Renal pelvis (tissue), 3 donors: Measurements from ENCODE around the gene OR14C36. TPM values are rescaled to one million over a fixed set of nuclear protein-coding genes. Genes with fewer than 3 reads are reported as not detected.

Experiments used
- polyA plus RNA-seq, 3 donors: library from polyadenylated mRNA; unstranded; fragments of 120-200 nt; gene quantifications; one replicate each; pipeline ENCODE4 v1.2.1, GENCODE V29; 2013; ENCODE audit not compliant: insufficient read length in 3 of 3

Gene OR14C36
- polyA plus RNA-seq, 3 donors: not detected

Other genes with a start within 250 kb of the OR14C36 start
- gene OR2M5, start 203.6 kb upstream of the OR14C36 start, polyA plus RNA-seq: not detected
- gene OR2M2, start 174.0 kb upstream of the OR14C36 start, polyA plus RNA-seq: not detected
- under 1 TPM; 0.03 to 0.04 (median 0.03) TPM for gene OR2M3, start 151.5 kb upstream of the OR14C36 start, polyA plus RNA-seq
- gene OR2M4, start 117.4 kb upstream of the OR14C36 start, polyA plus RNA-seq: under 1 TPM; 0.03 to 0.12 (median 0.08) TPM
- gene OR2T33, start 70.8 kb upstream of the OR14C36 start, polyA plus RNA-seq: not detected
- gene OR2T12, start 45.4 kb upstream of the OR14C36 start, polyA plus RNA-seq: under 1 TPM; 0.03 to 0.09 (median 0.09) TPM
- gene OR2M7, start 24.2 kb upstream of the OR14C36 start, polyA plus RNA-seq: not detected
- gene OR2T4, start 12.9 kb downstream of the OR14C36 start, polyA plus RNA-seq: not detected
- under 1 TPM in 1 of 3 donors, not detected in 2; 0.04 TPM for gene OR2T6, start 27.0 kb downstream of the OR14C36 start, polyA plus RNA-seq
- gene OR2T1, start 54.3 kb downstream of the OR14C36 start, polyA plus RNA-seq: not detected
- not detected for gene OR2T2, start 96.9 kb downstream of the OR14C36 start, polyA plus RNA-seq
- gene OR2T3, start 124.6 kb downstream of the OR14C36 start, polyA plus RNA-seq: not detected
- not detected for gene OR2T5, start 139.8 kb downstream of the OR14C36 start, polyA plus RNA-seq
- under 1 TPM in 1 of 3 donors, not detected in 2; 0.05 TPM for gene OR2G6, start 159.3 kb downstream of the OR14C36 start, polyA plus RNA-seq
- gene OR2T29, start 214.0 kb downstream of the OR14C36 start, polyA plus RNA-seq: not detected
- not detected for gene OR2T34, start 226.0 kb downstream of the OR14C36 start, polyA plus RNA-seq
- gene OR2T10, start 248.9 kb downstream of the OR14C36 start, polyA plus RNA-seq: under 1 TPM in 2 of 3 donors, not detected in 1; 0.04 to 0.36 TPM